Skeletal muscle tissue (tissue), 4 donors: ENCODE data around the gene SKA3. TPM values are rescaled to one million over a fixed set of nuclear protein-coding genes. Genes with fewer than 3 reads are reported as not detected.
"Not testable (repeated sequence)": the region's sequence is repeated elsewhere in the genome, so short reads cannot be mapped to it uniquely, and the experiment has no call there.

ENCODE experiments used
- H3K27ac ChIP-seq: one replicate; pipeline ENCODE4 v1.7.0; 2013; ENCODE audit warnings: mild to moderate bottlenecking, low read depth, low read length, inconsistent platforms
- H3K27me3 ChIP-seq, 3 donors: one replicate each; pipeline ENCODE4 v1.7.0; 2013; ENCODE audit warnings: low read length in 3 of 3; ENCODE audit not compliant: control insufficient read depth in 3 of 3, insufficient read depth in 3 of 3
- H3K36me3 ChIP-seq, 3 donors: one replicate each; pipeline ENCODE4 v1.7.0; 2013; ENCODE audit warnings: low read length in 3 of 3; ENCODE audit not compliant: control insufficient read depth in 3 of 3, insufficient read depth in 3 of 3
- H3K4me1 ChIP-seq, 3 donors: one replicate each; pipeline ENCODE4 v1.7.0; 2013; ENCODE audit warnings: low read length in 3 of 3, mild to moderate bottlenecking in 3 of 3; ENCODE audit not compliant: control insufficient read depth in 3 of 3, insufficient read depth in 3 of 3
- H3K4me3 ChIP-seq, 3 donors: one replicate each; pipeline ENCODE4 v1.7.0; 2013; ENCODE audit warnings: low read length in 3 of 3
- H3K9ac ChIP-seq, 3 donors: one replicate each; pipeline ENCODE4 v1.7.0; 2013; ENCODE audit warnings: low read length in 3 of 3, mild to moderate bottlenecking in 3 of 3, moderate library complexity in 2 of 3, low read depth in 1 of 3
- H3K9me3 ChIP-seq, 3 donors: one replicate each; pipeline ENCODE4 v1.7.0; 2013; ENCODE audit warnings: low read length in 3 of 3; ENCODE audit not compliant: control insufficient read depth in 3 of 3
- total RNA-seq: library from RNA; depleted of rRNA; stranded (reverse); fragments of >200 nt; gene quantifications from one replicate; pipeline ENCODE4 v1.2.3, GENCODE V29; 2014
- donor health status: Osteomylitis.

Gene SKA3
- total RNA-seq, 1 donor from 2014 or later, result 7.8 TPM

GRCh38 chr13:21208652-21209154 lies 32.4 kb upstream of the SKA3 start:
- no peak overlapping the region for H3K9ac ChIP-seq
- H3K27ac ChIP-seq, result no peak overlapping the region
- no peaks in the 10 kb centered on the region for H3K36me3 ChIP-seq
- H3K4me1 ChIP-seq, result no peaks in the 10 kb centered on the region
- H3K9me3 ChIP-seq, result no peaks in the 10 kb centered on the region
- H3K27me3 ChIP-seq, result peaks cover 0 to 4% (median 3%) of the 10 kb centered on the region in 3 donors
- no peak overlapping the region for H3K4me3 ChIP-seq

- Histone ChIP-seq H3K36me3 (no peaks in the 10 kb centered on the region), H3K27ac (no peak overlapping the region), H3K27me3 (no peaks in the 10 kb centered on the region), H3K9me3 (no peaks in the 10 kb centered on the region), H3K9ac (no peak overlapping the region), H3K4me1 (no peaks in the 10 kb centered on the region), H3K4me3 (no peak overlapping the region)
Observed at GRCh38 chr13:21202767-21203531, 26.6 kb upstream of the SKA3 start.

- not testable (repeated sequence) for H3K9ac ChIP-seq, H3K27me3 ChIP-seq, H3K4me3 ChIP-seq, H3K9me3 ChIP-seq, H3K36me3 ChIP-seq, H3K27ac ChIP-seq, H3K4me1 ChIP-seq
Observed at GRCh38 chr13:21201456-21202190, 25.3 kb upstream of the SKA3 start.

GRCh38 chr13:21198391-21198790 lies 22.0 kb upstream of the SKA3 start:
- H3K36me3 ChIP-seq, H3K9ac ChIP-seq, H3K4me1 ChIP-seq, H3K27me3 ChIP-seq, H3K27ac ChIP-seq, H3K9me3 ChIP-seq, H3K4me3 ChIP-seq: not testable (repeated sequence)

GRCh38 chr13:21197606-21198225 lies 21.4 kb upstream of the SKA3 start:
- H3K4me1 ChIP-seq, H3K9ac ChIP-seq, H3K27me3 ChIP-seq, H3K9me3 ChIP-seq, H3K36me3 ChIP-seq, H3K4me3 ChIP-seq, H3K27ac ChIP-seq: not testable (repeated sequence)

GRCh38 chr13:21194756-21195155 lies 18.4 kb upstream of the SKA3 start:
- H3K4me1 ChIP-seq, H3K36me3 ChIP-seq: not testable (repeated sequence)

GRCh38 chr13:21186410-21186809 lies 10.1 kb upstream of the SKA3 start:
- not testable (repeated sequence) for H3K27ac ChIP-seq, H3K4me1 ChIP-seq, H3K36me3 ChIP-seq, H3K4me3 ChIP-seq, H3K9me3 ChIP-seq, H3K27me3 ChIP-seq, H3K9ac ChIP-seq

More at GRCh38 chr13:21194756-21195155, 18.4 kb upstream of the SKA3 start:
- H3K9ac ChIP-seq, H3K27ac ChIP-seq, H3K9me3 ChIP-seq, H3K4me3 ChIP-seq, H3K27me3 ChIP-seq: not testable (repeated sequence)

- Histone ChIP-seq H3K27me3 (no peaks in the 10 kb centered on the region), H3K4me1 (peaks cover 10 to 13% (median 10%) of the 10 kb centered on the region in 3 donors), H3K9ac (no peak overlapping the region), H3K36me3 (no peaks in the 10 kb centered on the region), H3K9me3 (no peaks in the 10 kb centered on the region), H3K27ac (no peak overlapping the region), H3K4me3 (no peak overlapping the region)
Observed at GRCh38 chr13:21181671-21182070, 5.3 kb upstream of the SKA3 start.

- H3K27me3 ChIP-seq, result no peaks in the 10 kb centered on the region
- H3K4me3 ChIP-seq, result peak overlapping the region; percentile 93 to 97 (median 94)
- peaks cover 13 to 22% (median 17%) of the 10 kb centered on the region in 3 donors for H3K4me1 ChIP-seq
- peak overlapping the region; percentile 93 to 97 (median 93) for H3K9ac ChIP-seq
- H3K9me3 ChIP-seq, result no peaks in the 10 kb centered on the region
- H3K27ac ChIP-seq, result peak overlapping the region; percentile 94
- no peaks in the 10 kb centered on the region for H3K36me3 ChIP-seq
Observed at GRCh38 chr13:21176982-21177284, 581 bp upstream of the SKA3 start.

GRCh38 chr13:21175656-21176214 lies 617 bp downstream of the SKA3 start:
- Histone ChIP-seq H3K9me3 (no peaks in the 10 kb centered on the region), H3K4me1 (peaks cover 13 to 22% (median 17%) of the 10 kb centered on the region in 3 donors), H3K4me3 (peak overlapping the region; percentile 93 to 97 (median 94)), H3K36me3 (no peaks in the 10 kb centered on the region), H3K27me3 (no peaks in the 10 kb centered on the region), H3K9ac (peak overlapping the region; percentile 70 to 97 (median 93)), H3K27ac (no peak overlapping the region)
